ENCODE results near the gene STOX1.
A peak's percentile ranks its signal among the peaks of the same experiment; 100 is the strongest.
"Not testable (repeated sequence)": the region's sequence is repeated elsewhere in the genome, so short reads cannot be mapped to it uniquely, and the experiment has no call there.

STOX1 gene

GRCh38 chr10:68895041-68895440 is 67.7 kb downstream of the STOX1 start:
- no peak for DNase-seq (ENCODE audit: low read depth)

- DNase-seq (ENCODE audit: low read depth): peak; percentile 73
Observed at GRCh38 chr10:68897336-68897741, 70.0 kb downstream of the STOX1 start.

GRCh38 chr10:68899186-68899745 is 71.9 kb downstream of the STOX1 start:
- DNase-seq (ENCODE audit: low read depth): no peak

GRCh38 chr10:68900427-68901104 is 73.2 kb downstream of the STOX1 start:
- peak; percentile 57 for DNase-seq (ENCODE audit: low read depth)

GRCh38 chr10:68901105-68901927 is 74.0 kb downstream of the STOX1 start, which contains the start of gene DDX50:
DDX50 (plus strand) TSS chr10:68901315; CDS start chr10:68901385, 70 bp downstream.
- DNase-seq (ENCODE audit: low read depth): peak; percentile 100

GRCh38 chr10:68902382-68902781 is 75.1 kb downstream of the STOX1 start:
- no peak for DNase-seq (ENCODE audit: low read depth)

GRCh38 chr10:68924593-68924992 is 97.3 kb downstream of the STOX1 start:
- DNase-seq (ENCODE audit: low read depth): no peak

GRCh38 chr10:68925489-68925888 is 98.2 kb downstream of the STOX1 start:
- no peak for DNase-seq (ENCODE audit: low read depth)

GRCh38 chr10:68929157-68929556 is 101.8 kb downstream of the STOX1 start:
- DNase-seq (ENCODE audit: low read depth): not testable (repeated sequence)

- DNase-seq (ENCODE audit: low read depth): not testable (repeated sequence)
Observed at GRCh38 chr10:68929888-68930287, 102.6 kb downstream of the STOX1 start.

GRCh38 chr10:68932860-68933259 is 105.5 kb downstream of the STOX1 start:
- not testable (repeated sequence) for DNase-seq (ENCODE audit: low read depth)

GRCh38 chr10:68934994-68935393 is 107.7 kb downstream of the STOX1 start:
- DNase-seq (ENCODE audit: low read depth): no peak

- DNase-seq (ENCODE audit: low read depth): no peak
Observed at GRCh38 chr10:68938117-68938516, 110.8 kb downstream of the STOX1 start.

- DNase-seq (ENCODE audit: low read depth): no peak
Observed at GRCh38 chr10:68938884-68939283, 111.6 kb downstream of the STOX1 start.

GRCh38 chr10:68940917-68941316 is 113.6 kb downstream of the STOX1 start:
- DNase-seq (ENCODE audit: low read depth): not testable (repeated sequence)
